Activated CD4-positive, alpha-beta T cell treated with anti-CD3 and anti-CD28 coated beads, Interleukin-2, amount 10 ng/mL, durations not matched to agents 7 days and 5 days (primary cell): ENCODE measurements around the gene GAS2L2. TPM values are rescaled to one million over a fixed set of nuclear protein-coding genes. Genes with fewer than 3 reads are reported as not detected.

ENCODE experiments used
- CTCF ChIA-PET: fragments of 350-600 bp; sonication (Branson Sonifier 250); formaldehyde crosslinking; loops from one replicate; lab custom pipeline; 2021; ENCODE audit warnings: antibody characterized with exemption; lab: Charles Lee
- POLR2A ChIA-PET: fragments of 350-600 bp; sonication (Branson Sonifier 250); formaldehyde crosslinking; loops from one replicate; lab custom pipeline; 2021; ENCODE audit warnings: antibody characterized with exemption; lab: Charles Lee
- DNase-seq: peaks from one replicate; pipeline ENCODE4 v3.0.0-alpha.2; 2020
- H3K27ac Mint-ChIP-seq: one replicate; pipeline ENCODE4 v1.8.0; 2021; ENCODE audit warnings: mild to moderate bottlenecking, moderate library complexity, mixed read lengths
- H3K27me3 Mint-ChIP-seq: one replicate; pipeline ENCODE4 v1.8.0; 2021; ENCODE audit warnings: mixed read lengths
- H3K36me3 Mint-ChIP-seq: one replicate; pipeline ENCODE4 v1.8.0; 2021; ENCODE audit warnings: low read depth, mixed read lengths
- H3K4me1 Mint-ChIP-seq: one replicate; pipeline ENCODE4 v1.8.0; 2021; ENCODE audit warnings: mixed read lengths
- H3K4me3 Mint-ChIP-seq: one replicate; pipeline ENCODE4 v1.8.0; 2021; ENCODE audit warnings: mild to moderate bottlenecking, moderate library complexity, mixed read lengths
- H3K9me3 Mint-ChIP-seq: one replicate; pipeline ENCODE4 v1.8.0; 2021; ENCODE audit warnings: mixed read lengths
- total RNA-seq, 2 experiments: library from RNA; stranded (reverse); gene quantifications; one replicate each; pipeline ENCODE4 v1.2.3, GENCODE V29; 2021

GAS2L2 gene
- total RNA-seq, 2 experiments from 2014 or later = not detected

DNA sequence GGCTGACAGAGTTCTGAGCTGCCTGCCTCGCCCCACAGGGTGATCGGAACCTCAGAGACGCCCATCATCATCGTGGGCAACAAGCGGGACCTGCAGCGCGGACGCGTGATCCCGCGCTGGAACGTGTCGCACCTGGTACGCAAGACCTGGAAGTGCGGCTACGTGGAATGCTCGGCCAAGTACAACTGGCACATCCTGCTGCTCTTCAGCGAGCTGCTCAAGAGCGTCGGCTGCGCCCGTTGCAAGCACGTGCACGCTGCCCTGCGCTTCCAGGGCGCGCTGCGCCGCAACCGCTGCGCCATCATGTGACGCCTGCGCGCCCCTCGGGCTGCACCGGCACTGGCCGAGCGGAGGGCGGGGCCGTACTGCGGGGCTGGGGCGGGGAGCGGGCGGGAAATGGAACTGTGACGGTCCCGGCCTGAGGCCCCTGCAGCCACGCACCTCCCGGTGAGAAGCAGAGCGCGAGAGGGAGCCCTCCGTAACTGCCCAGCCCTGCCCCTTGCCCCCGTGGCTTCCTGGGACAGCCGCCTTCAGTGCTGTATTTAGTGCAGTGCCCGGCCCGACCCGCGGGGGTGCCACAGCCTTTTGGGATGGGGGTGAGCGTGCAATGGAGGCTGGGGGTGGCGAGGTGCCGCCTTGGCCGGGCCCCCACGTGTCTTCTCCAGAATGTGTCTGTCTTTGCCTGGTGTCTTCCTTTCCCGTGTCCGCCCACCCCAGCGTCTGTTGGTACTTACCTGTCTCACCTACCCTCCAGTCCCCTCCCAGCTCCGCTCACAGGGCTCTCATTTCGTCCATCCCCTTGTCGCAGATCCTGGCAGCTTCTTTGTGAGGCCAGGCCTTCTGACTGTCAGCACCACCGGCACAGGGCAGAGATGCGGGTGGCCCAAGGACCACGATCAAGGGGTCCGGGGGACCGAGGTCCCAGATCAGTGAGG, 11.8 kb downstream of the GAS2L2 start:
- DNase-seq = no peak
- H3K36me3 Mint-ChIP-seq = no peaks in the 10 kb centered on the region
- POLR2A ChIA-PET = interaction anchor here (0.6 kb wide), 1 partner anchor 34 kb away, joined by 4 read pairs; no protein-coding TSS in a partner anchor
- H3K9me3 Mint-ChIP-seq = no peaks in the 10 kb centered on the region
- CTCF ChIA-PET = interaction anchor here (0.8 to 1.2 kb wide), 2 partner anchors 8 to 19 kb away, joined by 3 to 4 read pairs; no protein-coding TSS in a partner anchor
- peak overlapping the region; percentile 8 for H3K4me3 Mint-ChIP-seq
- H3K27me3 Mint-ChIP-seq = peaks cover 35% of the 10 kb centered on the region
- H3K4me1 Mint-ChIP-seq = peaks cover 5% of the 10 kb centered on the region
- no peak overlapping the region for H3K27ac Mint-ChIP-seq

DNA sequence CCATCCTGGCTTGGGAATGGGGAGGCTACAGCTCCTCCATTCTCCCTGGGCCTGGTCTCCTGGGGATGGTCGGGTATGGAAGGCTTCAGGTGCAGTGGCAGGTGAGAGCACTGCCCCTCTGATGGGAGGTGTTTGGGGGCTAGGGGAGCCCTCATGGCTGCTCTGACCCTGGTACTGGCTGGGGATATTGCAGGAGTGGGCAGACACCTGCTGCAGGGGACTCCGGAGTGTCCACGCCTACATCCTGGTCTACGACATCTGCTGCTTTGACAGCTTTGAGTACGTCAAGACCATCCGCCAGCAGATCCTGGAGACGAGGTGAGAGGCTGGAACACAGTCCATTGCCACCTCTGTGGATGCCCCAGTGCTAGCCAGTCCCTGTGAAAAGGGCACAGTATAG, 12.8 kb downstream of the GAS2L2 start:
- H3K4me3 Mint-ChIP-seq = no peak overlapping the region
- H3K9me3 Mint-ChIP-seq = no peaks in the 10 kb centered on the region
- CTCF ChIA-PET = interaction anchor here (1.3 to 1.6 kb wide), 2 partner anchors 8 to 24 kb away, joined by 4 to 5 read pairs; no protein-coding TSS in a partner anchor
- peaks cover 35% of the 10 kb centered on the region for H3K27me3 Mint-ChIP-seq
- POLR2A ChIA-PET = no interaction called here
- no peak for DNase-seq
- H3K27ac Mint-ChIP-seq = no peak overlapping the region
- H3K4me1 Mint-ChIP-seq = peaks cover 5% of the 10 kb centered on the region
- no peaks in the 10 kb centered on the region for H3K36me3 Mint-ChIP-seq

DNA sequence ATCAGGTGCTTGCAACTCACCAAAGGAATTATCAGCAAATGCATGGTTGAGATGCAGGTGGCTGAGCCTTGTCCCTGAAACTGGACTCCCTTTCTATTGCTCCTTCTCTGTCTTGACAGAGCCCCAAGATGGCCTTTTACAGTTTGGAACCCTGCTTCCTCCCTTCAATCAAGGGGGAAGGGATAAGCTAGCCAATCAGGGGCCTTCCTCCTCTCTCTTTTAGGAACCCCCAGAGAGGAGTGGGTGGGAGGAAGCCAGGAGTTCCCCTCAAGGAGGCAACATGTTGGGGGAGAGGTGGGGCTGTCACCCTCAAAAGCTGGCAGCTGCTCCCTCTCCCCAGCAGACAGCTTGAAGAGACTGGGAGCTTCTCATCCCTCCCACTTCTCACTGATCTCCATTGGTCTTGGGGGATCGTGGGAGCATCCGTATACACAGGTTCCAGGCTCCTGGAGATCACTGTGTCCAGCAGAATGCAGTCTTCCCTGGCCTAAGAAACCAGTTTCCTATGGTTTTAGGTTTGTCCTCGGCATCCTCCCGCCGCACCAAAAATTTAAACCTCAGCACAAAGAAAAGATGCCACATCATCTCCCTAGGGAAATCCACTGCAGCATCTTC, 14.4 kb downstream of the GAS2L2 start:
- ChIA-PET CTCF (interaction anchor here (1.6 kb wide), 1 partner anchor 9 kb away, joined by 5 read pairs; no protein-coding TSS in a partner anchor), POLR2A (no interaction called here)
- H3K4me1 Mint-ChIP-seq = peaks cover 5% of the 10 kb centered on the region
- H3K36me3 Mint-ChIP-seq = no peaks in the 10 kb centered on the region
- H3K4me3 Mint-ChIP-seq = no peak overlapping the region
- no peaks in the 10 kb centered on the region for H3K9me3 Mint-ChIP-seq
- peaks cover 33% of the 10 kb centered on the region for H3K27me3 Mint-ChIP-seq
- H3K27ac Mint-ChIP-seq = no peak overlapping the region
- no peak for DNase-seq

DNA sequence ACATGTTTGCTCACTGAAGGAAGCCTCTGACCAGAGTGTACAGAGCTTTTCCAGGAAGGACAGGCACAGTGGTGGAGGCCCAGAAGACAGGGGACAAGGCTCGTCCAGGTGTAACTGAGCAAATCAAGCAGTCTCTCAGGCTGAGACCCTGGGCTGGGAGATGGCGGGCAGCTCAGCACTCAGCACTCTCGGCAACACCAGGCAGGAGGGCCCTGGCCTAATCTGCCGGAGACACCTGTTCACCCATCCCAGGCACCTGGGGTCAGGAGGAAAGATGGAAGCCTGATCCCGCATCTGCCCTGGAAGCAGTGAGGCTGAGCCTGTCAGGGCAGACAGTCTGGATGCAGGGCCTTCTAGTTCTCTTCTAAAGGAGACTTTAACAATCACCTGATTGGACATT, 16.8 kb downstream of the GAS2L2 start:
- Mint-ChIP-seq H3K4me1 (peaks cover 4% of the 10 kb centered on the region), H3K27me3 (peaks cover 28% of the 10 kb centered on the region), H3K9me3 (no peaks in the 10 kb centered on the region), H3K4me3 (no peak overlapping the region), H3K27ac (no peak overlapping the region), H3K36me3 (no peaks in the 10 kb centered on the region)
- ChIA-PET POLR2A (no interaction called here), CTCF (interaction anchor here (2.2 kb wide), 1 partner anchor 11 kb away, joined by 7 read pairs; no protein-coding TSS in a partner anchor)
- no peak for DNase-seq

GRCh38 chr17:35735036-35735805, 17.8 kb downstream of the GAS2L2 start:
- no peaks in the 10 kb centered on the region for H3K9me3 Mint-ChIP-seq
- ChIA-PET POLR2A (no interaction called here), CTCF (no interaction called here)
- H3K4me1 Mint-ChIP-seq = peaks cover 11% of the 10 kb centered on the region
- H3K4me3 Mint-ChIP-seq = no peak overlapping the region
- H3K27ac Mint-ChIP-seq = no peak overlapping the region
- H3K36me3 Mint-ChIP-seq = peaks cover 2% of the 10 kb centered on the region
- peaks cover 26% of the 10 kb centered on the region for H3K27me3 Mint-ChIP-seq
- no peak for DNase-seq

- H3K9me3 Mint-ChIP-seq = no peaks in the 10 kb centered on the region
- no peak overlapping the region for H3K4me3 Mint-ChIP-seq
- ChIA-PET POLR2A (no interaction called here), CTCF (interaction anchor here (1.0 kb wide), 1 partner anchor 13 kb away, joined by 3 read pairs; no protein-coding TSS in a partner anchor)
- DNase-seq = no peak
- no peak overlapping the region for H3K27ac Mint-ChIP-seq
- H3K36me3 Mint-ChIP-seq = peaks cover 2% of the 10 kb centered on the region
- peaks cover 17% of the 10 kb centered on the region for H3K27me3 Mint-ChIP-seq
- peaks cover 12% of the 10 kb centered on the region for H3K4me1 Mint-ChIP-seq
These were observed 18.6 kb downstream of the GAS2L2 start for GRCh38 chr17:35734396-35734795.

DNA sequence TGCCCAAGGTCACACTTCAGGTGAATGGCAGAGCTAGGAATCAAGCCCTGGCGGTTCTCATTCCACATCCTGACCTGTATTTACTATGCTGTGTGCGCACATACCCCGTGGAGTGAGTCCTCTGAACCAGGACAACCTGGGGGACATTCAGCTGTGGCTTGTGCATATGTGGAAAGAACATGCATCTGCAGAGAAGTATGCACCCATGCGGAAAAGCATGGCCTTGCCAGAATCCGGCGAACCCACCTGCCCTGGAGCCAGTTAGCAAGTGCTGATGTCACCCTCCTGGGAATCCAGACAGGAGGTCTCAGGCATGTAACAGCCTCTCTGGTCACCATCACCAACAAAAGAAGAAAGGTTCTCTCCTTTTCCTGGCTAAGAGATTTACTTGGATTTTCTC, 19.7 kb downstream of the GAS2L2 start:
- Mint-ChIP-seq H3K9me3 (no peaks in the 10 kb centered on the region), H3K27ac (no peak overlapping the region), H3K4me3 (no peak overlapping the region), H3K36me3 (peaks cover 2% of the 10 kb centered on the region), H3K4me1 (peaks cover 12% of the 10 kb centered on the region), H3K27me3 (peaks cover 14% of the 10 kb centered on the region)
- ChIA-PET POLR2A (no interaction called here), CTCF (interaction anchor here (1.0 kb wide), 3 partner anchors 8 to 31 kb away, joined by 3 to 4 read pairs (median 3); no protein-coding TSS in a partner anchor)
- DNase-seq = no peak

- Mint-ChIP-seq H3K36me3 (peaks cover 2% of the 10 kb centered on the region), H3K4me1 (peaks cover 12% of the 10 kb centered on the region), H3K9me3 (no peaks in the 10 kb centered on the region), H3K4me3 (no peak overlapping the region), H3K27ac (no peak overlapping the region), H3K27me3 (peaks cover 14% of the 10 kb centered on the region)
- POLR2A ChIA-PET = no interaction called here
- CTCF ChIA-PET = interaction anchor here (0.6 to 1.0 kb wide), 3 partner anchors 9 to 215 kb away, joined by 3 to 4 read pairs (median 3); no protein-coding TSS in a partner anchor
- no peak for DNase-seq
These were observed 20.3 kb downstream of the GAS2L2 start for GRCh38 chr17:35732806-35733136.

- POLR2A ChIA-PET = no interaction called here
- peaks cover 14% of the 10 kb centered on the region for H3K27me3 Mint-ChIP-seq
- peaks cover 12% of the 10 kb centered on the region for H3K4me1 Mint-ChIP-seq
- H3K27ac Mint-ChIP-seq = no peak overlapping the region
- H3K9me3 Mint-ChIP-seq = no peaks in the 10 kb centered on the region
- CTCF ChIA-PET = interaction anchor here (0.6 to 1.8 kb wide), 4 partner anchors 10 to 215 kb away, joined by 3 to 5 read pairs (median 4); no protein-coding TSS in a partner anchor
- H3K36me3 Mint-ChIP-seq = peaks cover 2% of the 10 kb centered on the region
- no peak for DNase-seq
- peak overlapping the region; percentile 46 for H3K4me3 Mint-ChIP-seq
These were observed 20.9 kb downstream of the GAS2L2 start for GRCh38 chr17:35731917-35732805.

GRCh38 chr17:35731239-35731916, 21.7 kb downstream of the GAS2L2 start, which contains the start of gene RASL10B:
Gene RASL10B (plus strand): TSS chr17:35731639. CDS start chr17:35735185, 3,546 bp downstream.
- H3K27ac Mint-ChIP-seq = no peak within 1 kb of the TSS
- peak within 1 kb of the TSS; percentile 49 for H3K4me3 Mint-ChIP-seq
- no peaks in the 10 kb centered on the region for H3K9me3 Mint-ChIP-seq
- peaks cover 12% of the 10 kb centered on the region for H3K4me1 Mint-ChIP-seq
- H3K27me3 Mint-ChIP-seq = peaks cover 14% of the 10 kb centered on the region
- peak; percentile 46 for DNase-seq
- CTCF ChIA-PET = interaction anchor here (1.2 to 1.8 kb wide), 4 partner anchors 9 to 33 kb away, joined by 3 to 5 read pairs (median 4); no protein-coding TSS in a partner anchor
- POLR2A ChIA-PET = interaction anchor here (0.8 kb wide), 1 partner anchor 875 kb away, joined by 3 read pairs; no protein-coding TSS in a partner anchor
- H3K36me3 Mint-ChIP-seq = peaks cover 2% of the 10 kb centered on the region
